ENCODE results near the gene TNS3.

The TNS3 gene

DNA sequence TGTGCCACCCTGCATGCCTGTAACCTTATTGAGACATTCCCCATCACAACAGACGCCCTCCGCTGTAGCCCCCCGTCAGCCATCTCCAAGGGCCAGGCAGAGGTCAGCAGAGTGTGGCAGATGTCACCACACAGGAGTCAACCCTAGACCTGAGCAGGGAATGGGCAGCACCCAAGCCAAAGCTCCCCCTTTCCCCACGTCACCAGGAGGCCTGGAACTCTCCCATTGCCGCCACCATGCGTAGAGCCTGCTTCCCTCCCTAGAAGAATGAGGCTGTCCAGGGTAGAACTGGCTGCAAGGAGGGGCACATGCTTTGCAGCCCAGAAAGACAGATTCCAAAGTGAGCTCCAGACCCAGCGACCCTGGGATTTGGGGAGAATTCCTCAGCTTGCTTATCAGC lies 342.9 kb downstream of the TNS3 start:
- H3K4me1 ChIP-seq (ENCODE audit: control insufficient read depth, insufficient read depth, low read depth, low read length) = peaks cover 1% of the 10 kb centered on the region
- H3K9ac ChIP-seq (ENCODE audit: low read length) = no peak overlapping the region
- H3K23ac ChIP-seq (ENCODE audit: low read length in 2 of 2) = no peak overlapping the region
- peak overlapping the region in 1 of 2 experiments; percentile 12 for H3K4ac ChIP-seq (ENCODE audit: low read depth in 1 of 2, low read length in 2 of 2)
- no peak overlapping the region for H2BK12ac ChIP-seq (ENCODE audit: low read length in 2 of 2)
- H2BK5ac ChIP-seq (ENCODE audit: low read depth, low read length, poor library complexity, severe bottlenecking) = no peak overlapping the region
- H2AFZ ChIP-seq (ENCODE audit: low read depth, low read length) = no peak overlapping the region
- H3K14ac ChIP-seq (ENCODE audit: low read length in 2 of 2) = peak overlapping the region in 1 of 2 experiments; percentile 80
- H3K4me2 ChIP-seq (ENCODE audit: low read length, poor library complexity, severe bottlenecking) = no peak overlapping the region
- peak overlapping the region in 1 of 2 experiments; percentile 61 for H3K18ac ChIP-seq (ENCODE audit: low read depth in 1 of 2, low read length in 2 of 2)
- no peak for DNase-seq
- no peak overlapping the region for H2BK15ac ChIP-seq (ENCODE audit: low read depth, poor library complexity, severe bottlenecking)
- 75% methylated on average over 7 of the region's 7 CpGs for WGBS
- H3K9me3 ChIP-seq (ENCODE audit: control insufficient read depth, low read length) = no peaks in the 10 kb centered on the region
- no peaks in the 10 kb centered on the region for H3K36me3 ChIP-seq (ENCODE audit: control insufficient read depth in 1 of 2, insufficient read depth in 2 of 2, low read depth in 1 of 2, low read length in 2 of 2)
- no peak overlapping the region for H4K8ac ChIP-seq (ENCODE audit: low read length)
- H3K79me1 ChIP-seq (replicated peaks; ENCODE audit: low read length, poor library complexity, severe bottlenecking) = no peaks in the 10 kb centered on the region
- no peak overlapping the region for H3K4me3 ChIP-seq (ENCODE audit: insufficient read depth in 1 of 2, low read depth in 1 of 2, low read length in 2 of 2)
- H4K91ac ChIP-seq (ENCODE audit: low read length) = peak overlapping the region; percentile 0
- H2AK5ac ChIP-seq (ENCODE audit: low read length, severe bottlenecking) = no peak overlapping the region
- peaks cover 0 to 8% of the 10 kb centered on the region in 2 experiments for H3K27me3 ChIP-seq (ENCODE audit: control insufficient read depth in 1 of 2, insufficient read depth in 1 of 2, low read length in 2 of 2)
- H2BK120ac ChIP-seq (ENCODE audit: low read depth, low read length) = no peak overlapping the region
- H3K27ac ChIP-seq (ENCODE audit: low read length, poor library complexity, severe bottlenecking) = no peak overlapping the region

DNA sequence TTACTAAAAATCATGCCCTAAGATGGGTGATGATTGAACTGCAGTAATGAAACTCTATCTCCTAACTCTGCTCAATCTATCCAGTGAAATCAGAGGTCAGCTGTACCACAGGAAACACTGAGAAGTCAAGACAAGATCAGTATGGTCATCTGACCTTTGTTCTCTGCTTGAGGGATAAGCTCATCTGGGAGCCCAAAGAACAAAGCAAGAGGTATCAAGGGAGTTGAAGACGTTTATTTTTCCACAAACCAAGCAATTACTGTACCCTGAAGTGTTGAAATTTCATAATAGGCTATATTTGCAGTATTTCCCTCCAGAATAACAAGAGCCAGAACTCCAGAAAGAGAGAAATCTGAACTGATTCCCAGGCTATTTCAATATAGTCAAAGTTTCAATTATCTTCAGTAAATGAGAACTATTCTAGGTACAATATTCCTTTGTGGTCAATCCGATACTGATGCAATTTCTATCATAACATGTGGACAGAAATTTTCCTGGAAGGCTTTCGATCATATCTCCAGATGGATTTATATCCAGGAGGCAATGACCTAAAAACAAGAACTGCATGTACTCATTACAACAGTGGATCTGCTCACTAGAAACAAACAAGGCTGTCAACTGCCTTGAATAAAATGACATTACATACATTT lies 345.3 kb downstream of the TNS3 start:
- H3K14ac ChIP-seq (ENCODE audit: low read length in 2 of 2) = no peak overlapping the region
- H4K91ac ChIP-seq (ENCODE audit: low read length) = no peak overlapping the region
- no peak for DNase-seq
- WGBS = 98% methylated on average over 2 of the region's 3 CpGs
- no peak overlapping the region for H2BK15ac ChIP-seq (ENCODE audit: low read depth, poor library complexity, severe bottlenecking)
- no peak overlapping the region for H3K9ac ChIP-seq (ENCODE audit: low read length)
- H3K4me3 ChIP-seq (ENCODE audit: insufficient read depth in 1 of 2, low read depth in 1 of 2, low read length in 2 of 2) = no peak overlapping the region
- H3K36me3 ChIP-seq (ENCODE audit: control insufficient read depth in 1 of 2, insufficient read depth in 2 of 2, low read depth in 1 of 2, low read length in 2 of 2) = no peaks in the 10 kb centered on the region
- no peak overlapping the region for H3K4ac ChIP-seq (ENCODE audit: low read depth in 1 of 2, low read length in 2 of 2)
- H3K18ac ChIP-seq (ENCODE audit: low read depth in 1 of 2, low read length in 2 of 2) = no peak overlapping the region
- H2AK5ac ChIP-seq (ENCODE audit: low read length, severe bottlenecking) = no peak overlapping the region
- peaks cover under 1% of the 10 kb centered on the region for H3K4me1 ChIP-seq (ENCODE audit: control insufficient read depth, insufficient read depth, low read depth, low read length)
- H2BK5ac ChIP-seq (ENCODE audit: low read depth, low read length, poor library complexity, severe bottlenecking) = no peak overlapping the region
- no peak overlapping the region for H2AFZ ChIP-seq (ENCODE audit: low read depth, low read length)
- H3K27me3 ChIP-seq (ENCODE audit: control insufficient read depth in 1 of 2, insufficient read depth in 1 of 2, low read length in 2 of 2) = peaks cover 0 to 8% of the 10 kb centered on the region in 2 experiments
- H3K23ac ChIP-seq (ENCODE audit: low read length in 2 of 2) = no peak overlapping the region
- H4K8ac ChIP-seq (ENCODE audit: low read length) = no peak overlapping the region
- H3K9me3 ChIP-seq (ENCODE audit: control insufficient read depth, low read length) = no peaks in the 10 kb centered on the region
- no peak overlapping the region for H2BK120ac ChIP-seq (ENCODE audit: low read depth, low read length)
- no peaks in the 10 kb centered on the region for H3K79me1 ChIP-seq (replicated peaks; ENCODE audit: low read length, poor library complexity, severe bottlenecking)
- no peak overlapping the region for H3K27ac ChIP-seq (ENCODE audit: low read length, poor library complexity, severe bottlenecking)
- no peak overlapping the region for H3K4me2 ChIP-seq (ENCODE audit: low read length, poor library complexity, severe bottlenecking)
- no peak overlapping the region for H2BK12ac ChIP-seq (ENCODE audit: low read length in 2 of 2)

GRCh38 chr7:47233996-47234395 lies 347.9 kb downstream of the TNS3 start:
- Histone ChIP-seq H2BK5ac (ENCODE audit: low read depth, low read length, poor library complexity, severe bottlenecking) (no peak overlapping the region), H4K8ac (ENCODE audit: low read length) (no peak overlapping the region), H3K36me3 (ENCODE audit: control insufficient read depth in 1 of 2, insufficient read depth in 2 of 2, low read depth in 1 of 2, low read length in 2 of 2) (no peaks in the 10 kb centered on the region), H3K14ac (ENCODE audit: low read length in 2 of 2) (no peak overlapping the region), H3K4ac (ENCODE audit: low read depth in 1 of 2, low read length in 2 of 2) (no peak overlapping the region), H3K18ac (ENCODE audit: low read depth in 1 of 2, low read length in 2 of 2) (no peak overlapping the region), H3K27me3 (ENCODE audit: control insufficient read depth in 1 of 2, insufficient read depth in 1 of 2, low read length in 2 of 2) (peaks cover 0 to 12% of the 10 kb centered on the region in 2 experiments), H3K4me1 (ENCODE audit: control insufficient read depth, insufficient read depth, low read depth, low read length) (peaks cover 4% of the 10 kb centered on the region), H3K79me1 (replicated peaks; ENCODE audit: low read length, poor library complexity, severe bottlenecking) (no peaks in the 10 kb centered on the region), H2AK5ac (ENCODE audit: low read length, severe bottlenecking) (no peak overlapping the region), H3K9ac (ENCODE audit: low read length) (no peak overlapping the region), H2AFZ (ENCODE audit: low read depth, low read length) (no peak overlapping the region), H3K27ac (ENCODE audit: low read length, poor library complexity, severe bottlenecking) (no peak overlapping the region), H3K23ac (ENCODE audit: low read length in 2 of 2) (no peak overlapping the region), H3K4me3 (ENCODE audit: insufficient read depth in 1 of 2, low read depth in 1 of 2, low read length in 2 of 2) (no peak overlapping the region), H3K4me2 (ENCODE audit: low read length, poor library complexity, severe bottlenecking) (no peak overlapping the region), H2BK15ac (ENCODE audit: low read depth, poor library complexity, severe bottlenecking) (no peak overlapping the region), H2BK120ac (ENCODE audit: low read depth, low read length) (no peak overlapping the region), H2BK12ac (ENCODE audit: low read length in 2 of 2) (no peak overlapping the region), H3K9me3 (ENCODE audit: control insufficient read depth, low read length) (no peaks in the 10 kb centered on the region), H4K91ac (ENCODE audit: low read length) (no peak overlapping the region)
- WGBS = 76% methylated on average over 1 of the region's 1 CpG
- DNase-seq = no peak

- H3K27me3 ChIP-seq (ENCODE audit: control insufficient read depth in 1 of 2, insufficient read depth in 1 of 2, low read length in 2 of 2) = peaks cover 0 to 8% of the 10 kb centered on the region in 2 experiments
- DNase-seq = peak; percentile 16
These were observed 349.0 kb downstream of the TNS3 start for GRCh38 chr7:47232751-47233412.

More at GRCh38 chr7:47232751-47233412, 349.0 kb downstream of the TNS3 start:
- Histone ChIP-seq H2BK15ac (ENCODE audit: low read depth, poor library complexity, severe bottlenecking) (no peak overlapping the region), H3K36me3 (ENCODE audit: control insufficient read depth in 1 of 2, insufficient read depth in 2 of 2, low read depth in 1 of 2, low read length in 2 of 2) (no peaks in the 10 kb centered on the region), H3K14ac (ENCODE audit: low read length in 2 of 2) (no peak overlapping the region), H3K9ac (ENCODE audit: low read length) (no peak overlapping the region), H3K4me2 (ENCODE audit: low read length, poor library complexity, severe bottlenecking) (no peak overlapping the region), H3K18ac (ENCODE audit: low read depth in 1 of 2, low read length in 2 of 2) (no peak overlapping the region), H3K4me1 (ENCODE audit: control insufficient read depth, insufficient read depth, low read depth, low read length) (peaks cover 11% of the 10 kb centered on the region), H2BK120ac (ENCODE audit: low read depth, low read length) (peak overlapping the region; percentile 55), H3K27ac (ENCODE audit: low read length, poor library complexity, severe bottlenecking) (no peak overlapping the region), H2BK5ac (ENCODE audit: low read depth, low read length, poor library complexity, severe bottlenecking) (no peak overlapping the region), H3K23ac (ENCODE audit: low read length in 2 of 2) (no peak overlapping the region), H4K8ac (ENCODE audit: low read length) (no peak overlapping the region), H4K91ac (ENCODE audit: low read length) (no peak overlapping the region), H3K4ac (ENCODE audit: low read depth in 1 of 2, low read length in 2 of 2) (no peak overlapping the region), H3K4me3 (ENCODE audit: insufficient read depth in 1 of 2, low read depth in 1 of 2, low read length in 2 of 2) (no peak overlapping the region), H2AK5ac (ENCODE audit: low read length, severe bottlenecking) (peak overlapping the region; percentile 65), H3K79me1 (replicated peaks; ENCODE audit: low read length, poor library complexity, severe bottlenecking) (no peaks in the 10 kb centered on the region), H2AFZ (ENCODE audit: low read depth, low read length) (no peak overlapping the region), H2BK12ac (ENCODE audit: low read length in 2 of 2) (peak overlapping the region in 1 of 2 experiments; percentile 42), H3K9me3 (ENCODE audit: control insufficient read depth, low read length) (no peaks in the 10 kb centered on the region)
- 84% methylated on average over 4 of the region's 8 CpGs for WGBS

Measured in mesenchymal stem cell (in vitro differentiated cells and primary cell).